ENCODE measurements around the gene KSR2.

DNA sequence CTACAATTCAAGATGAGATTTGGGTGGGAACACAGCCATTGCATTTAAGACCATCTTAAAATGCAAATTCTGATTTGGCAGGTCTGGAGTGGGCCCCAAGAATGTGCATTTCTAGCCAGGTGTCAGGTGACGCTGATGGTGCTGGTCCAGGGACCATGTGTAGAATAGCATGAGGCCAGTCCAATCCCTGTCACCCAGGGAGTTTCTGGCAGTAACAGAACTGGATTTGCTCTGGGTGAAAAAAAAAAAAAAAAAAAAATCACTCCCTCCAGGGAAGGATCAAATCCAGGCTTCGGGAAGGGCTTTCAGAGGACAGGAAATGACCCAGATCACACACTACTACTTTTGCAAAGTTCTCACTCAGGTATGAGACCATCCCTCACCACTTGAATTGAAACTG lies 394.1 kb downstream of the KSR2 start:
- TF ChIP-seq POLR2AphosphoS5 (IDR thresholded peaks at IDR 0.05), result no peak
- TF ChIP-seq, protein P1, sequence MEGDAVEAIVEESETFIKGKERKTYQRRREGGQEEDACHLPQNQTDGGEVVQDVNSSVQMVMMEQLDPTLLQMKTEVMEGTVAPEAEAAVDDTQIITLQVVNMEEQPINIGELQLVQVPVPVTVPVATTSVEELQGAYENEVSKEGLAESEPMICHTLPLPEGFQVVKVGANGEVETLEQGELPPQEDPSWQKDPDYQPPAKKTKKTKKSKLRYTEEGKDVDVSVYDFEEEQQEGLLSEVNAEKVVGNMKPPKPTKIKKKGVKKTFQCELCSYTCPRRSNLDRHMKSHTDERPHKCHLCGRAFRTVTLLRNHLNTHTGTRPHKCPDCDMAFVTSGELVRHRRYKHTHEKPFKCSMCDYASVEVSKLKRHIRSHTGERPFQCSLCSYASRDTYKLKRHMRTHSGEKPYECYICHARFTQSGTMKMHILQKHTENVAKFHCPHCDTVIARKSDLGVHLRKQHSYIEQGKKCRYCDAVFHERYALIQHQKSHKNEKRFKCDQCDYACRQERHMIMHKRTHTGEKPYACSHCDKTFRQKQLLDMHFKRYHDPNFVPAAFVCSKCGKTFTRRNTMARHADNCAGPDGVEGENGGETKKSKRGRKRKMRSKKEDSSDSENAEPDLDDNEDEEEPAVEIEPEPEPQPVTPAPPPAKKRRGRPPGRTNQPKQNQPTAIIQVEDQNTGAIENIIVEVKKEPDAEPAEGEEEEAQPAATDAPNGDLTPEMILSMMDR (IDR thresholded peaks at IDR 0.05), result no peak
